CD4-positive, alpha-beta T cell treated with Interleukin-1 beta for 1 hour (primary cell): ENCODE data around the gene TSPAN14.

ENCODE experiments used
- DNase-seq, 2 donors: peaks; one replicate each; pipeline ENCODE4 v3.0.0-alpha.2; 2020 to 2022

TSPAN14 gene

DNA sequence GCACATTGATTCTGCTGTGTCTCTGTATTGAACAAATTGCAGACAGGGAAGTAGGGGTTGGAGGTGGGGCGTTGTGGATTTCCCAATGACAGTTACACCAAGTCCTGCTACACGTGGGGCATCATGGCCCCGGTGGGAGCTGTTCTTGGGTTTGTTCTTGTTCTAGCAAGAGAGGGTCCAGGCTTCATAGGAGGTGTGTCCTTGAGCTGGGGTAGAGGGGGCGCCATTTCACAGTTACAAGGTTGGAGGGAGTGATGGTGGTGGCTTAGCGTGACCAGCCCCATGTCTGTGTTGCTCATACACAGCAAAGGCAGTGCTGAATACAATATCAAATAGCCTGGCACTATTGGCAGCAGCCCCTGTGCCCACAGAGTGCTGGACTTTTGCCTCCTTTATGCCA is 99.3 kb downstream of the TSPAN14 start:
- DNase-seq: no peak

DNA sequence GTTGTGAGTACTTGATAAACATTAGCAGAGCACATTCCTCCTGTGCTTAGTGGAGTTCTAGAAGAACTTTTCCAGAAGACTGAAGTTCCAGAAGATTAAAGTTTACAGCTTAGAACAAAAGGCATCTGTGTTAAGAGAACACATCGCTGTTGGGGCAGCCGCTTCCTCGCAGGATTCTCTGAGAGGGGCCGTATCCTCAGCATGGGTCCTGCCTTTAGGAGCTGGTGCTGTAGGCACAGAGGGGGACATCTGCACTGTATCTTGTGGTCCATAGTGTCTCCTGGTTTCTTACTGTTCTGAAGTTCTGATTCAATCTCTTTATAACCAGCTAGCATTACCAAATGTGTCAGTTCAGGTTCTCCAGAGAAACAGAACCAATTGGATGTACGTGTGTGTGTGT is 99.9 kb downstream of the TSPAN14 start:
- DNase-seq: no peak

DNA sequence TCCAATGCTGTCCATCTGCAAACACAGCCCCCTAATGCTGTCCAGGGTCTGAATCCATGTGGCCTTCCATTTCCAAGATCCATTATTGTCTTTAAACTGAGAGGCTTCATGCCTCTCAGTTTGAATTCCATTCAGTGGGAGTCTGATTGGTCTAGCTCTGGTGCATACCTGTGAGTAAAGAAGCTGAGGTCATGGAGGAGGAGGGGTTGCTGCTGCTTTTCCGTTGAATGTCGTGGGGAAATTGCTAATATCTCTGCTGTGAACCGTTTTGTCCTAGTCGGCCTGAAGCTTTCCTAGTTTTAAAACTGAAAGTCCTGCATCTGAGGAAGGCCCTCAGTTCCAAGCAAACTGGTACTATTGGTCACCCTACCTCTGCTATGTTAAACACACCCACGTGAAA is 101.3 kb downstream of the TSPAN14 start:
- DNase-seq: no peak

DNA sequence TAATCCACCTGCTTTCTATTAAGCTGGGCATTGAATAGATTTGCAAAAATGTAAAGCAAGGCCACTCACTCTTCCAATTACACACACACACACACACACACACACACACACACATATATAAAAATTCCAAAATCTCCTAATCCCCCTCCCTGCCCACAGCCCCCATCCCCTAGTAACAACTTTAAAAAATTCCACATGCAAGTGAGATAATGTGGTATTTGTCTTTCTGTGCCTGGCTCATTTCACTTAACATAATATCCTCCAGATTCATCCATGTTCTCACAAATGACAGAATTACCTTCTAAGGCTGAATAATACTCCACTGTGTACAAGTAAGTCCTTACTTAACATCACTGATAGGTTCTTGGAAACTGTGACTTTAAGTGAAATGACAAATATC is 107.8 kb downstream of the TSPAN14 start:
- DNase-seq: no peak

DNA sequence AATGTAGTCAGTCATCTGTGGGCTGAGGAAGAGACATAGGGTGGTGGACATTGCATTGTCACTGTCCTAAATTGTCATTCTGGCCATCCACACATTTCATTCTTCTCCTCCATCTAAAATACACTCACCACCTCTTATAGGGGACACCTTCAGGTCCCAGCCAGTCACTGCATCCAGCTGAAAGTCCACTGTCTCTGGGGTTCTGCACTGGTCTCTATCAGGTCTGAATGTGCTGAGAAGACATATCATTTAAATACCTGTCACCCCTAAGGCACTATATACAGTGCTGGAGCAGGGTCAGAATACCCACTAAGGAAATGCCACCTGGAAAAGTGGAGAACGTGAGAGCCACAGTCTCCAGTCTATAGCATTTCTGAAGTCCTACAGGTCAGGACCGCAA is 113.2 kb downstream of the TSPAN14 start:
- DNase-seq: no peak

DNA sequence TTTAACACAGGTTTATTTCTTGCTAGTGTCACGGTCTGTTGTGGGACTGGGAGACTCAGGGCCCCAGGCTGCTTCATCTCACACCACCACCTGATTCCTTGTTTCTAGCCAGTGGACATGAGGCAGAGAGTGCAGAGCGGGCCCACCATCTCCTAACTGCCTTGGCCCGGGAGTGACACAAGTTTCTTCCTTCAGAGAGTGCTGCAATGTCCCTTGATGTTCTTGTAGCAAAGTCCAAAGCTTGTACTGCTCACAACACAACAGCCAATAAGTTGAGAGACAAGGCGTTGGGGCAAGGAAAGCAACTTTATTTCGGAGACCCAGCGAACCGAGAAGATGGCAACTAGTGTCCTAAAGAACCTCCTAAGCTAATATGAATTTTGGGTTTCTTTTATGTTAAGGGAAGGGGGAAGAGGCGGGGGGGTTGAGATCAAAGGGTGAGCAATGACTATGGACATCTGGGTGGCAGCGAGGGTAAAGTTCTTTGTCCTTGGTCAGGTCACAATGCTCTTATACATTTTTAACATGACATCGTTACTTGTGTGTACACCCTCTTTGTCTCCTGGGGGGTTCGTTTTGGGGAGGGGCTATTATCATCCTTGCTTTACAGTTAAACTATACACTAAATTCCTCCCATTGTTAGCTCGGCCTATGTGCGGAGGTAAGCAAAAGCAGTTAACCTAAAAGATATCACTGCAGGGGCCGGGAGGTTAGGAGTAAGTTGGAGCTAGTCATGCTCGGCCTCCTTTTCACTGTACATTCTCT is 115.2 kb downstream of the TSPAN14 start:
- DNase-seq: no peak

DNA sequence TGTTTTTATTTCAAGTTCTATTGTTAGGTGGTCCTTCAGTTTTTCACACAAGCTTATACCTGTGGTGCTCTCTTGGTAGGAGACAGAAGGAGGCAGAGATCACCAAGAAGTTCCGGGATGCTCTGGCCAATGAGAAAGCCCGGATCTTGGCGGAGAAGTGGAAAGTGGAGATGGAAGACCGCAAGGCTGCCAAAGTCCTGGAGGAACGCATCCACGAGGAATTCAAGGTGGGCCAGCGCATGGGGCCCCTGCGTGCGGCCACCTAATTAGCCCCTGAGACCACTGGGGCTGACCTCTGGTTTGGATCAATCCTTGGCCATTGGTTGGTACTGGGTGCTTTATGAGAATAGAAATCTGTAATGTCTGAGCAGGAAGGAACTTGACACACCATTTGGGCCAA is 117.2 kb downstream of the TSPAN14 start:
- DNase-seq: no peak

DNA sequence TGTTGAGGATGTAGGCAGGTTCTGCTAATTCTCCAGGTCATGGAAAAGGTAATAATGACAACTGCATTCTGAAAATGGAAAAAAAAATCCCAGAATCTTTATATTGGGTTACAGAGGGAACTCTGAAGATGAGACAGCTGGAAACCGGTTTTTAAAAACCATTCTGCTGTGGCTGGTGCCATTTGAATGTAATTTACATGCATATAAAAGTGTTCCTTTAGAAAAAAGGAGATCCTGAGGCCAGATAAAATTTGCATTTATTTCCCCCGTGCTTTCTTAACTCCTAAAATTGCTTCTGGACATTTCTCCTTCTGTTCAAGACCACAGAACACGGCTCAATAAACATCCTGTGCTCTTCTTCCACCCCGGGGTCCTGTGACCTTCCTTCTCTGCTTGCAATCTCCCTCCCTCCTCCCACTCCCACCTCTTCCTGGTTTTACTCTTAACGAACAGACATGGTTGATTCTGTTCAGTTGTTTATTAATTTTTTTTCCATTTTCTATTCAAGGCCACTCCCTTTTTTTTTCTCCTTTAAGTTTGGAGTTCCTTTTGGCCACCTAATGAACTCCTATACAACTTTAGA is 125.2 kb downstream of the TSPAN14 start:
- no peak for DNase-seq

DNA sequence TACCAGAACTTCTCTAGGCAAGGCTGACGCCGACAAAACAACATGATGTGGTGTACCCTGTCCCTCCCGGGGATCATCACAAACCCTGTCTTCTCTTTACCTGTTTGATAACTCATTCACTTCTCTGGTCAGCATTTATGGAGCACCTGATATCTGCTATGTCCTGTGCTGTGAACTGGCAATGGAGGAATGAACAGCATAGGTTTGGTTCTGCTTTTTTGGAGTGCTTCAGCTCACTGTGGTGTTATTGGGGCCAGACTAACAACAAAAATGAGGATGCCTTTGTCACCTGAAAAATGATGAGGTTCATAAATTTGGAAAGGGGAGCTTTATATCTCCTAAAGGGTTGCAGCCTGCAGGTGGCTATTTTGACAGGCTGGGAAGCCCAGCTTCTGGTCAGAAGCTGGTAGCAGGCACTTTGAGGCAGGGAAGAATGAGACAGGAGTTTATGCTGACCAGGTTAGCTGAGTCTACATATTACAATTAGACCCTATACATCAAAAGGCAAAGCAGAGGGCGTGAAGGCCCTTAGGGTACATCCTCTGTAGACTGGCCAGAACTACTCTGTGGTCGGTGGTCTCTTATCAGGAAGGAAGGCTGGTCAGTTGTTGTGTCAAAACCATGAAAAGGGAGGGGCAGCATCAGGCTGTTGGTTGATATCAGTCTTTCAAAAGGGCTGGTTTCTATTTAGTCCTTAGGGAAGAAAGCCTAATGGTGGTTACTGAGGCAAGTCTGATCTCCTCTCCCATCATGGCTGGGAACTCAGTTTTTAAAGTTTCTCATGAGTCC is 125.9 kb downstream of the TSPAN14 start:
- DNase-seq: no peak

DNA sequence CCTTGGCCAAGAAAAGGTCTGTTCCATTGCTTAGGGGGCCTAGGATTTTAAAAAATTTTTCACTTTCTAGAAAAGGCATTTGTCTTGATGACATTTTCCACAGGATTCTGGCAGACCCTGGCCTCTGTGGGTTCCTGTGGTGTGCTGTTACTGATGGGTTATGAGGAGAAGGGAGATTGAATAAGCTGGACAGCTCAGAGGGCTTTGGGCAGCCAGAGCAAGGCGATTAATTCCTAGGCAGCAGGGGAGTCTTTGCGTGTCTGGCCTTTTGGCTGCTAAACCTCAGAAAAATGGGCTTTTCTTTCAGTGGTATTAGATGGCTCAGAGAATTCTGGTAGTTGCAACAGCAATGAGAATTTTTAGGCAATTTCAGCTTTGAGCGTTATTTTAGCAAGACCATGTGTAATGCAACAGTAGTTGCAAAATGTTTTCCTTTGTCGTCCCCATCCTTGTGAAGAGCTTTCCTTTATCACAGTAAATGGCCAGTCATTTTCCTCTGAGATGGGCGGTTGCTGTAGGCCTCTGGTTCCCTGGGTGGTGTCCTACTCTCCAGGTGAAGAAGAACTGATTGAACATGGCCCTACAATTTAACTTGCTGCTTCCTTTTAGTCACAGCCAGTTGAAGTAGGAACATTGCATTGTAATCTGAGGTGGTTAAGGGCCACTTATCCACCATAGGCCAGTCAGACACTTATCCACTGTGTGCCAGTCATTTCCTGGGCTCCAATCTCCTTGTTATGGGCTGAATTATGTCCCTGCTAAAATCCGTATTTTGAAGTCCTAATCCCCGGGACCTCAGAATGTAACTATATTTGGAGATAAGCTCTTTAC is 126.7 kb downstream of the TSPAN14 start:
- DNase-seq: no peak

DNA sequence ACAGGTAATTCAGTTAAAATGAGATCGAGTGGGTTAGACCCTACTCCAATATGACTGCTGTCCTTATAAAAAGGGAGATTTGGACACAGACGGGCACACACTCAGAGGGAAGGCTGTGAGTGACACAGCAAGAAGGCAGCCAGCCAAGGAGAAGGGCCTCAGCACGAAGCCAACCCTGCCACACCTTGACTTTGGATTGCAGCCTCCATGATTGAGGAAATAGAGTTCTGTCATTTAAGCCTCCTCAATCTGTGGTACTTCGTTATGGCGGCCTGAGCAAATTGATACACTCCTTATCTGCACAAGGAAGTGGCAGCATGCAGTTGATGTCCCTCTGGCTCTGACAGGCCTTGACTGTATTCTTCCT is 127.3 kb downstream of the TSPAN14 start:
- DNase-seq: no peak

DNA sequence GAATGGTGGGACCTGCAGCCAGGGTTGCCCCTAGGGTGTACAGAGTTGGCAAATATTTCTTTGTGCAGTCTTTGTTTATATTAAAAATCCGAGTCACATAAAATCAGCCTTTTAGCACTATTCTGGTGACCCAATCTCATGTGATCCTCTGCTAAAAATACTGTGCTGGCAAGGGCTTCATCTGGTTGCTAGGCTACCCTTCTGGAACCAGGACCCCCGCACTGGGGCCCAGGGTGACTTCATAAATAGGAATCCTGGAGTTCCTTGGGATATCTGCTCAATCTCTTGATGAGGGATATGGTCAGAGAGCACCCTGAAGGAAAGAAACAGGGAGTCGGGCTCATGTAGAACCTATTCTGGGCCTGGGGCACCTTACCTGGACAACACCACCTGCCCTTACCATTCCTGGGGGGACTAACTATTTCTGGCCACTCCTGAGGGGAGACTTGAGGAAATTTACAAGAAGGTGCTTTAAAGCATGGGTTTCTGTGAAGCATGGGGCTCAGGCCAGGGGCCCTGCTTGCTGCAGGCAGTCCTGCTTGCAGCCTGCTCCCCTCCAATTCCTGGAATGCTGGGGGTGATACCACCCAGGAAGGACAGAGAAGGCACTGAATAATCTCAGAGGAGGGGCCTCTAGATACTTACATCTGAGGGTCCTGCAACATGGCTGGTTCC is 128.3 kb downstream of the TSPAN14 start:
- no peak for DNase-seq
